ENCODE data around the gene SERPINB5.

GRCh38 chr18:63488160-63488559 lies 11.4 kb downstream of the SERPINB5 start:
- TF ChIP-seq CTCF (IDR thresholded peaks at IDR 0.05) = no peak
- no peak for TF ChIP-seq REST (IDR thresholded peaks at IDR 0.05; ENCODE audit: insufficient read depth in 1 of 2, low read depth in 2 of 2, low read length in 1 of 2)
- TF ChIP-seq POLR2AphosphoS5 (IDR thresholded peaks at IDR 0.05; ENCODE audit: low read depth, low read length) = no peak
